ENCODE results near the gene CAMP.
"Not testable (repeated sequence)": the region's sequence is repeated elsewhere in the genome, so short reads cannot be mapped to it uniquely, and the experiment has no call there.

The CAMP gene

DNA sequence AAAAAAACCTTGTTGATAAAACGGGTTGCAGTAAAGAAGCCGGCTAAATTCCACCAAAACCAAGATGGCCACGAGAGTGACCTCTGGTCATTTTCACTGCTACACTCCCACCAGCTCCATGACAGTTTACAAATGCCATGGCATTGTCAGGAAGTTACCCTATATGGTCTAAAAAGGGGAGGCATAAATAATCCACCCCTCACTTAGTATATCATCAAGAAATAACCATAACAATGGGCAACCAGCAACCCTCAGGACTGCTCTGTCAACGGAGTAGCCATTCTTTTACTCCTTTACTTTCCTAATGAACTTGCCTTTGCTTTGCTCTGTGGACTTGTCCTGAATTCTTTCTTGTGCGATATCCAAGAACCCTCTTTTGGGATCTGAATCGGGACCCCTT, 20.7 kb upstream of the CAMP start:
- Histone ChIP-seq H3K4me1 (ENCODE audit: insufficient read depth, low read length, poor library complexity, severe bottlenecking) (no peaks in the 10 kb centered on the region), H3K79me2 (ENCODE audit: insufficient read depth, low read length) (no peaks in the 10 kb centered on the region), H3K9me2 (replicated peaks; ENCODE audit: low read depth, low read length) (no peaks in the 10 kb centered on the region), H3K36me3 (ENCODE audit: insufficient read depth, low read length) (no peaks in the 10 kb centered on the region), H4K20me1 (ENCODE audit: insufficient read depth, low read length, poor library complexity, severe bottlenecking) (no peaks in the 10 kb centered on the region), H3K4me3 (ENCODE audit: low read length, poor library complexity, severe bottlenecking) (no peak overlapping the region), H3F3A (ENCODE audit: low read depth) (no peaks in the 10 kb centered on the region), H3K27me3 (ENCODE audit: insufficient read depth, low read length, poor library complexity, severe bottlenecking) (no peaks in the 10 kb centered on the region), H3K4me2 (ENCODE audit: low read depth, low read length, poor library complexity, severe bottlenecking) (no peak overlapping the region), H3K9ac (ENCODE audit: low read depth, low read length, poor library complexity, severe bottlenecking) (no peak overlapping the region), H3K9me3 (ENCODE audit: insufficient read depth, low read depth, low read length) (no peaks in the 10 kb centered on the region), H2AFZ (ENCODE audit: low read length) (no peak overlapping the region)
- TF ChIP-seq, protein P1, sequence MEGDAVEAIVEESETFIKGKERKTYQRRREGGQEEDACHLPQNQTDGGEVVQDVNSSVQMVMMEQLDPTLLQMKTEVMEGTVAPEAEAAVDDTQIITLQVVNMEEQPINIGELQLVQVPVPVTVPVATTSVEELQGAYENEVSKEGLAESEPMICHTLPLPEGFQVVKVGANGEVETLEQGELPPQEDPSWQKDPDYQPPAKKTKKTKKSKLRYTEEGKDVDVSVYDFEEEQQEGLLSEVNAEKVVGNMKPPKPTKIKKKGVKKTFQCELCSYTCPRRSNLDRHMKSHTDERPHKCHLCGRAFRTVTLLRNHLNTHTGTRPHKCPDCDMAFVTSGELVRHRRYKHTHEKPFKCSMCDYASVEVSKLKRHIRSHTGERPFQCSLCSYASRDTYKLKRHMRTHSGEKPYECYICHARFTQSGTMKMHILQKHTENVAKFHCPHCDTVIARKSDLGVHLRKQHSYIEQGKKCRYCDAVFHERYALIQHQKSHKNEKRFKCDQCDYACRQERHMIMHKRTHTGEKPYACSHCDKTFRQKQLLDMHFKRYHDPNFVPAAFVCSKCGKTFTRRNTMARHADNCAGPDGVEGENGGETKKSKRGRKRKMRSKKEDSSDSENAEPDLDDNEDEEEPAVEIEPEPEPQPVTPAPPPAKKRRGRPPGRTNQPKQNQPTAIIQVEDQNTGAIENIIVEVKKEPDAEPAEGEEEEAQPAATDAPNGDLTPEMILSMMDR (conservative IDR thresholded peaks at IDR 0.05; ENCODE audit: low read length): no peak
- no peak for TF ChIP-seq EZH2phosphoT487 (IDR thresholded peaks at IDR 0.05; ENCODE audit: borderline replicate concordance)

DNA sequence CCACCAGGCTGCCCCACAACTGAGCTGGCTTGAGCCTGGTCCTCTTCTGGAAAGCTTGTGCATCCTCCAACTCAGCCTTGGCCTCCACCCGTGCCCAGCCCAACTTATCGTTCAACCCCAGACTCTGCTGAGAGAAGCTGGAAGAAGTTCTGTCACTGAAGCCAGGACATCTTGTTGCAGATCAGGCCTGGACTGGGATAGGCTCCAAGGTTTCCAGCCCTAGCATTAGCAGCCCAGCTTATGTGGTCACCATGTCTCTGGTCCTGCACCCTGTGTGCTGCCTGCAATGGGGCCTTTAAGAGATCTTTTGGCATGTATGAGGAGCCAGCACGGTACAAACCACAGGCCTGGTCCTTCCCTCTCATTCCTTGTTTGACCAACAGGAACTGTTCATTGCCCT, 15.2 kb upstream of the CAMP start:
- Histone ChIP-seq H3K4me1 (ENCODE audit: insufficient read depth, low read length, poor library complexity, severe bottlenecking) (no peaks in the 10 kb centered on the region), H3K4me3 (ENCODE audit: low read length, poor library complexity, severe bottlenecking) (no peak overlapping the region), H3K9me3 (ENCODE audit: insufficient read depth, low read depth, low read length) (no peaks in the 10 kb centered on the region), H3K36me3 (ENCODE audit: insufficient read depth, low read length) (no peaks in the 10 kb centered on the region), H3K27me3 (ENCODE audit: insufficient read depth, low read length, poor library complexity, severe bottlenecking) (no peaks in the 10 kb centered on the region), H3K79me2 (ENCODE audit: insufficient read depth, low read length) (no peaks in the 10 kb centered on the region), H3K9me2 (replicated peaks; ENCODE audit: low read depth, low read length) (no peaks in the 10 kb centered on the region), H2AFZ (ENCODE audit: low read length) (no peak overlapping the region), H3K9ac (ENCODE audit: low read depth, low read length, poor library complexity, severe bottlenecking) (no peak overlapping the region), H3F3A (ENCODE audit: low read depth) (no peaks in the 10 kb centered on the region), H4K20me1 (ENCODE audit: insufficient read depth, low read length, poor library complexity, severe bottlenecking) (no peaks in the 10 kb centered on the region), H3K4me2 (ENCODE audit: low read depth, low read length, poor library complexity, severe bottlenecking) (no peak overlapping the region)
- TF ChIP-seq, protein P1 (conservative IDR thresholded peaks at IDR 0.05; ENCODE audit: low read length): no peak
- no peak for TF ChIP-seq EZH2phosphoT487 (IDR thresholded peaks at IDR 0.05; ENCODE audit: borderline replicate concordance)

DNA sequence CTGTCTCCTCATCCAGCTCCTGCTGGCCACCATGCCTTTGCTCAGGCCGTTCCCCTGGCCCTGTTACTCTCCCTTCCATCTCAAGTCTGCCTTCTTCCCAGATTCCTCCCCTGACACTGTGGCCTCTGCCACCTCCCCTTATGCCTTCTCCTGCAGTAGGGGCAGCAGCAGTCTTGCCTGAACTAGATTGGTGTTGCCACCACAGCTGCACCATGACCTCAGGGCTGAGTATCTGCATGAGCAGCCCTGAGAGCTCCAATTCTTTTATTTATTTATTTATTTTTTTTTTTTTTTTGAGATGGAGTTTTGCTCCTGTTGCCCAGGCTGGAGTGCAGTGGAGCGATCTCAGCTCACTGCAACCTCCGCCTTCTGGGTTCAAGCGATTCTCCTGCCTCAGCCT, 13.8 kb upstream of the CAMP start:
- H3K9me3 ChIP-seq (ENCODE audit: insufficient read depth, low read depth, low read length): no peaks in the 10 kb centered on the region
- H3F3A ChIP-seq (ENCODE audit: low read depth): no peaks in the 10 kb centered on the region
- TF ChIP-seq, protein P1 (conservative IDR thresholded peaks at IDR 0.05; ENCODE audit: low read length): no peak
- TF ChIP-seq EZH2phosphoT487 (IDR thresholded peaks at IDR 0.05; ENCODE audit: borderline replicate concordance): no peak
- no peaks in the 10 kb centered on the region for H3K4me1 ChIP-seq (ENCODE audit: insufficient read depth, low read length, poor library complexity, severe bottlenecking)
- H3K4me3 ChIP-seq (ENCODE audit: low read length, poor library complexity, severe bottlenecking): no peak overlapping the region
- H3K27me3 ChIP-seq (ENCODE audit: insufficient read depth, low read length, poor library complexity, severe bottlenecking): no peaks in the 10 kb centered on the region
- no peak overlapping the region for H3K4me2 ChIP-seq (ENCODE audit: low read depth, low read length, poor library complexity, severe bottlenecking)
- no peak overlapping the region for H3K9ac ChIP-seq (ENCODE audit: low read depth, low read length, poor library complexity, severe bottlenecking)
- H3K9me2 ChIP-seq (replicated peaks; ENCODE audit: low read depth, low read length): no peaks in the 10 kb centered on the region
- H2AFZ ChIP-seq (ENCODE audit: low read length): no peak overlapping the region
- H3K79me2 ChIP-seq (ENCODE audit: insufficient read depth, low read length): no peaks in the 10 kb centered on the region
- H4K20me1 ChIP-seq (ENCODE audit: insufficient read depth, low read length, poor library complexity, severe bottlenecking): no peaks in the 10 kb centered on the region
- H3K36me3 ChIP-seq (ENCODE audit: insufficient read depth, low read length): no peaks in the 10 kb centered on the region

DNA sequence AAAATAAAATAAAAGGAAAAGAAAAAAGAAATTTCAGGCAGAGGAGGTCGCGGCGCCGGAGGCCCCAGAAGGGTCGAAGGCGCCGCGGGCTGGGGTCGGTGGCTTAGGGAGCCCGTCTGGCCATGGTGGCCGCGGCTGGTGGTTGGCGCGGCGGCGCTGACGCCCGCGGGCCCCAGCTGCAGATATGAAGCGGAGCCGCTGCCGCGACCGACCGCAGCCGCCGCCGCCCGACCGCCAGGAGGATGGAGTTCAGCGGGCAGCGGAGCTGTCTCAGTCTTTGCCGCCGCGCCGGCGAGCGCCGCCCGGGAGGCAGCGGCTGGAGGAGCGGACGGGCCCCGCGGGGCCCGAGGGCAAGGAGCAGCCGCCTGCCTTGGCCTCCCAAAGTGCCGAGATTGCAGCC, 12.8 kb upstream of the CAMP start:
- not testable (repeated sequence) for H3K4me3 ChIP-seq (ENCODE audit: low read length, poor library complexity, severe bottlenecking); H2AFZ ChIP-seq (ENCODE audit: low read length); H3K9me3 ChIP-seq (ENCODE audit: insufficient read depth, low read depth, low read length); H4K20me1 ChIP-seq (ENCODE audit: insufficient read depth, low read length, poor library complexity, severe bottlenecking); H3K27me3 ChIP-seq (ENCODE audit: insufficient read depth, low read length, poor library complexity, severe bottlenecking); H3K79me2 ChIP-seq (ENCODE audit: insufficient read depth, low read length); H3K9me2 ChIP-seq (replicated peaks; ENCODE audit: low read depth, low read length); H3K9ac ChIP-seq (ENCODE audit: low read depth, low read length, poor library complexity, severe bottlenecking); H3F3A ChIP-seq (ENCODE audit: low read depth); H3K4me1 ChIP-seq (ENCODE audit: insufficient read depth, low read length, poor library complexity, severe bottlenecking); H3K36me3 ChIP-seq (ENCODE audit: insufficient read depth, low read length); H3K4me2 ChIP-seq (ENCODE audit: low read depth, low read length, poor library complexity, severe bottlenecking)

DNA sequence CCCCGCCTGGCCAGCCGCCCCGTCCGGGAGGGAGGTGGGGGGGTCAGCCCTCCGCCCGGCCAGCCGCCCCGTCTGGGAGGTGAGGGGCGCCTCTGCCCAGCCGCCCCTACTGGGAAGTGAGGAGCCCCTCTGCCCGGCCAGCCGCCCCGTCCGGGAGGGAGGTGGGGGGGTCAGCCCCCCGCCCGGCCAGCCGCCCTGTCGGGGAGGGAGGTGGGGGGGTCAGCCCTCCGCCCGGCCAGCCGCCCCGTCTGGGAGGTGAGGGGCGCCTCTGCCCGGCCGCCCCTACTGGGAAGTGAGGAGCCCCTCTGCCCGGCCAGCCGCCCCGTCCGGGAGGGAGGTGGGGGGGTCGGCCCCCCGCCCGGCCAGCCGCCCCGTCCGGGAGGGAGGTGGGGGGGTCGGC, 11.5 kb upstream of the CAMP start:
- H3K4me3 ChIP-seq (ENCODE audit: low read length, poor library complexity, severe bottlenecking); H3K4me1 ChIP-seq (ENCODE audit: insufficient read depth, low read length, poor library complexity, severe bottlenecking); H3K36me3 ChIP-seq (ENCODE audit: insufficient read depth, low read length); H3K9me3 ChIP-seq (ENCODE audit: insufficient read depth, low read depth, low read length); H3K79me2 ChIP-seq (ENCODE audit: insufficient read depth, low read length); H2AFZ ChIP-seq (ENCODE audit: low read length); H3K4me2 ChIP-seq (ENCODE audit: low read depth, low read length, poor library complexity, severe bottlenecking); H3K27me3 ChIP-seq (ENCODE audit: insufficient read depth, low read length, poor library complexity, severe bottlenecking); H4K20me1 ChIP-seq (ENCODE audit: insufficient read depth, low read length, poor library complexity, severe bottlenecking); H3F3A ChIP-seq (ENCODE audit: low read depth); H3K9ac ChIP-seq (ENCODE audit: low read depth, low read length, poor library complexity, severe bottlenecking); H3K9me2 ChIP-seq (replicated peaks; ENCODE audit: low read depth, low read length): not testable (repeated sequence)
